ENCODE results near the gene DNAH2.
"Not testable (repeated sequence)": the region's sequence is repeated elsewhere in the genome, so short reads cannot be mapped to it uniquely, and the experiment has no call there.

The DNAH2 gene

DNA sequence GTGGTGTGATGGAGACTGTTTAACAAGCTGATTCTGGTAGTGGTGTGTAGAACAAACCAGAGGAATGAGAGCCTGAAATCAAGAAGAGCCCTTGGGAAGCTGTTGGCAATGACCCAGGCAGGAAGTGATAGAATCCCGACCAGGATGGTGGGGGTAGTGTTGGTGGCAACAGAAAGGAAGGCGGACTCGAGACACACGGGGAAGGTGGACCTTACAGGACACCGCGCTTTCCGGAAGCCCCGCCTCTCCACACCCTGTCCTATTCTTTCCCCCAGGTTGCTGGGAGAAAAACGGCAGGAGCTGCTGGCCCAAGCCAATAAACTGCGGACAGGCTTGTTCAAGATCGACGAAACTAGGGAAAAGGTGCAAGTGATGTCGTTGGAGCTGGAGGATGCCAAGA is 86.4 kb downstream of the DNAH2 start:
- TF ChIP-seq, protein P1, sequence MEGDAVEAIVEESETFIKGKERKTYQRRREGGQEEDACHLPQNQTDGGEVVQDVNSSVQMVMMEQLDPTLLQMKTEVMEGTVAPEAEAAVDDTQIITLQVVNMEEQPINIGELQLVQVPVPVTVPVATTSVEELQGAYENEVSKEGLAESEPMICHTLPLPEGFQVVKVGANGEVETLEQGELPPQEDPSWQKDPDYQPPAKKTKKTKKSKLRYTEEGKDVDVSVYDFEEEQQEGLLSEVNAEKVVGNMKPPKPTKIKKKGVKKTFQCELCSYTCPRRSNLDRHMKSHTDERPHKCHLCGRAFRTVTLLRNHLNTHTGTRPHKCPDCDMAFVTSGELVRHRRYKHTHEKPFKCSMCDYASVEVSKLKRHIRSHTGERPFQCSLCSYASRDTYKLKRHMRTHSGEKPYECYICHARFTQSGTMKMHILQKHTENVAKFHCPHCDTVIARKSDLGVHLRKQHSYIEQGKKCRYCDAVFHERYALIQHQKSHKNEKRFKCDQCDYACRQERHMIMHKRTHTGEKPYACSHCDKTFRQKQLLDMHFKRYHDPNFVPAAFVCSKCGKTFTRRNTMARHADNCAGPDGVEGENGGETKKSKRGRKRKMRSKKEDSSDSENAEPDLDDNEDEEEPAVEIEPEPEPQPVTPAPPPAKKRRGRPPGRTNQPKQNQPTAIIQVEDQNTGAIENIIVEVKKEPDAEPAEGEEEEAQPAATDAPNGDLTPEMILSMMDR (IDR thresholded peaks at IDR 0.05; ENCODE audit: low read depth, low read length) = no peak
- no peak overlapping the region for H3K4me3 ChIP-seq (replicated peaks in 1 of 2; ENCODE audit: low read depth in 2 of 2, low read length in 2 of 2)
- peak in 1 of 2 donors; percentile 46 for DNase-seq (ENCODE audit: low read depth in 2 of 2)

DNA sequence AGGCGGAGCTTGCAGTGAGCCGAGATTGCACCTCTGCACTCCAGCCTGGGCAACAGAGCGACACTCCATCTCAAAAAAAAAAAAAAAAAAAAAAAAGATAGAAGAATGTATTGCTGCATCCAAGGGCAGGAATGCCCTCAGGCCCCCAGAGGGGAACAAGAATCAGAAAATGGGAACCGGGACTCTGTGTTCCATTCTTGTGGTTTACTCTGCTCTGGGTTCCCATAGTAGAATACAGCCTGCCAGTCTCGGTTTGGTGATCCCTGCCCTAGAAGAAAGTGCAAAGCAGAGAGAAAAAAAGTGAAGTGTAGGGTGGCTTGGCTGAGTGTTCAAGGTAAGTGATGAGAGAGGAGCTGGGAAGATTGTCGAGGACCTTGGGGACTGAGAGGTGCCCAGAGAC is 89.0 kb downstream of the DNAH2 start:
- TF ChIP-seq, protein P1 (IDR thresholded peaks at IDR 0.05; ENCODE audit: low read depth, low read length) = no peak
- no peak for DNase-seq (ENCODE audit: low read depth in 2 of 2)
- no peak overlapping the region for H3K4me3 ChIP-seq (replicated peaks in 1 of 2; ENCODE audit: low read depth in 2 of 2, low read length in 2 of 2)

DNA sequence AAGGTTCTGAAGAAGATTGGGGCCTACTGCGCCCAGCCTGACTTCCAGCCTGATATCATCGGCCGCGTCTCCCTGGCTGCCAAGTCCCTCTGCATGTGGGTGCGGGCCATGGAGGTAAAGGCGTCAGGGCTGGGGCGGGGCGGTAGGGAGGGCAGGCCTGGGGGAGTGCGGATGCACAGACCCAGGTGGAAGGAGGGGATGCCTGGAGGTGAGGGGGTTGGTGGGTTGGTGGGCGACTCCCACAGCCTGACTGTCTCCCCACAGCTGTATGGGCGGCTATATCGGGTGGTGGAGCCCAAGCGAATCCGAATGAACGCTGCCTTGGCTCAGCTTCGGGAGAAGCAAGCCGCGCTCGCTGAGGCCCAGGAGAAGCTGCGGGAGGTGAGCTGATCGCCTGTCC is 89.7 kb downstream of the DNAH2 start:
- TF ChIP-seq, protein P1 (IDR thresholded peaks at IDR 0.05; ENCODE audit: low read depth, low read length) = no peak

DNA sequence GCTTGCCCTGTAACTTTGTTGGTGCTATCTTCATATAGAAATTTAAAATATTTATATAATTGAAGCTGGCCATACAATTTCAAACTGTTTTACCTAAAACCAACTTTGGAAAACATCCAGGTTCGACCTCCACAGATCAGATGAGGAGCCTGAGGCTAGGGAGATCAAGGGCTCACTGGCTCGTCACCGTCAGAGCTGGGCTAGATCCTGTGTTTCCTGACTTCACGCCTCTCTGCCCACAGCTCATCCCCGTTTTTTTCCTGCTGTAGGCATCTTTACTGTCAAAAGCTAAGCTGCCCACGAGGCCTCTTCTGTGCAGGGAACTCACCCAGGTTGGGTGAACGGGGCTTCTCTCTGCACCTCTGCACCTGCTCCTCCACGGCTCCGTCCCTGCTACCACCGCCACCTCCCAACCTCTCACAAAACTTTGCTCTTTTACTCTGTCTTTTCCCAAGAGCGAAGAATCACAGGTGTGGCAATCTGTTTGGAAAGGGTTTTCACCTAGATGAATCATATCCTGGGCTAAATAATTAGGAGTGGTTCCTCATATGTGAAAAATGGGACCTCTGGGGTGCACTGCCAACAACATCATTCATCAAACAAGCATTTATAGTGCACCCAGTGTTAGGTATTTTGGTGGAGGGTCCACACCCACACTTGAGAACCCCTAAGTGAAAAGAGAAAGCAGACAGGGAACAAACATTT is 91.7 kb downstream of the DNAH2 start:
- TF ChIP-seq, protein P1 (IDR thresholded peaks at IDR 0.05; ENCODE audit: low read depth, low read length) = no peak
- H3K4me3 ChIP-seq (replicated peaks in 1 of 2; ENCODE audit: low read depth in 2 of 2, low read length in 2 of 2) = no peak overlapping the region
- no peak for DNase-seq (ENCODE audit: low read depth in 2 of 2)

More for the DNA sequence above, 89.7 kb downstream of the DNAH2 start:
- H3K4me3 ChIP-seq (replicated peaks in 1 of 2; ENCODE audit: low read depth in 2 of 2, low read length in 2 of 2) = no peak overlapping the region
- DNase-seq (ENCODE audit: low read depth in 2 of 2) = no peak

DNA sequence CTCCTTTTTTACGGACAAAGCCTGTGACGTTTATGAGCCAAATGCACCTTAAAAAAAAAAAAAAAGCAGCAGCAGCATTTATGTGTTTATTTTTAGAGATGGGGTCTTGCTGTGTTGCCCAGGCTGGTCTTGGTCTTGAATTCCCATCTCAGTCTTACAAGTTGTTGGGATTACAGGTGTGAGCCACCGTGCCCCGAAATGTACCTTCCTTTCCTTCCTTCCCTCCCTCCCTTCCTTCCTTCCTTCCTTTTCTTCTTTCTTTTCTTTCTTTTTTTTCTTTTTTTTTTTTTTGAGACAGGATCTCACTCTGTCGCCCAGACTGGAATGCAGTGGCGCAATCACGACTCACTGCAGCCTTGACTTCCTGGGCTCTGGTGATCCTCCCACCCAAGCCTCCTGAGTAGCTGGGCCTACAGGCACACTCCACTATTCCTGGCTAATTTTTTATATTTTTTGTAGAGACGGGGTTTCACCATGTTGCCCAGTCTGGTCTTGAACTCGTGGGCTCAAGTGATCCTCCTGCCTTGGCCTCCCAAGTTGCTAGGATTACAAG is 92.3 kb downstream of the DNAH2 start:
- peak; percentile 35 to 54 for DNase-seq (ENCODE audit: low read depth in 2 of 2)
- H3K4me3 ChIP-seq (replicated peaks in 1 of 2; ENCODE audit: low read depth in 2 of 2, low read length in 2 of 2) = not testable (repeated sequence)

DNA sequence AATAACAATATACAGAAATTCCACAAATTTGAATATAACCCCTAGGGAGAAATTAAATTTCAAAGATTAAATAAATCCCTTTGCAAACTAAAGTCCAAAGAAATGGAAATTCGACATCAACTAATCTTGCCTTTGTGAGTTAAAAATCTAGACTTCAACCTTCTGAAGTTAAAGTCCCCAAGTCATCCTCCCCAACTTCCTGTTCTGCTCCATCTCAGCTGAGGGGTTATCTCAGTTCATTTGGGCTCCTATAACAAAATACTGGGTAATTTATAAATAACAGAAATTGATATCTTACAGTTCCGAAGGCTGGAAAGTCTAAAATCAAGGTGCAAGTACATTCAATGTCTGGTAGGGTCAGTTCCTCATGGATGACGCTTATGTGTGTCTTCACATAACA is 93.7 kb downstream of the DNAH2 start:
- no peak for DNase-seq (ENCODE audit: low read depth in 2 of 2)
- TF ChIP-seq, protein P1 (IDR thresholded peaks at IDR 0.05; ENCODE audit: low read depth, low read length) = no peak
- no peak overlapping the region for H3K4me3 ChIP-seq (replicated peaks in 1 of 2; ENCODE audit: low read depth in 2 of 2, low read length in 2 of 2)

DNA sequence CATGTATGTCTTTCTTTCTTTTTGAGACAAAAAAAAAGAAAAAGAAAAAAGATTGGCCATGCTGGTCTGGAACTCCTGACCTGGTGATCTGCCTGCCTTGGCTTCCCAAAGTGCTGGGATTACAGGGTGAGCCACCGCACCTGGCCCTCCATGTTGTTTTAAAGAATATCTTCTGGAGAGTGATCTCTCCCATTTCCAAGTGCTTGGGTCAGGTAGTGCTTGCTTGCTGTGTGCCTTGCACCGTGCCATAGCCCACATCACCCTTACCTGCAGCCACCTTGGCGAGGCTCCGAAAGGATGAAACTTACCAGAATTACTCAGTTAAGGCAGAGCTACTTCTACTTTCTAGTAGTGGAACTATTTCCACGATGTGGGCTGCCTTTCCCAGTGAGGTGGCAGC is 97.4 kb downstream of the DNAH2 start:
- no peak overlapping the region for H3K4me3 ChIP-seq (replicated peaks in 1 of 2; ENCODE audit: low read depth in 2 of 2, low read length in 2 of 2)
- TF ChIP-seq, protein P1 (IDR thresholded peaks at IDR 0.05; ENCODE audit: low read depth, low read length) = no peak

More for the DNA sequence above, 97.4 kb downstream of the DNAH2 start:
- DNase-seq (ENCODE audit: low read depth in 2 of 2) = no peak
